Measurements from ENCODE around the gene LIPA.

Gene LIPA

DNA sequence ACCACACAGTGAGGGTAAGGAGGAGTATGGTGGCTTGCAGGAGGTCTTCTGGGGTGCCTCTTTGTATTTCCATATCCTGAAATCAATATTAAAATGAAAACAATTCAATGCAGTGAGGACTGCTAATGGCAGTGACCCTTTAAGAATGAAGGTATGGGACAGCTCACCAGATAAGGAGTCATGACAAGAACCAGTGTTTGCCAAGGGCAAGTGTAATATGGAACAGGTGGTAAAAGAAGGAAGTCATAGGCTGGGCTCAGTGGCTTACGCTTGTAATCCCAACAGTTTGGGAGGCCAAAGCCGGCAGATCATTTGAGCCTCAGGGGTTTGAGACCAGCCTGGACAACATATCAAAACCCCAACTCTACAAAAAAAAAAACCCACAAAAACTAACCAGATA lies 20.0 kb upstream of the LIPA start:
- H3K4me3 ChIP-seq (ENCODE audit: low read depth, low read length): no peak overlapping the region

GRCh38 chr10:89270153-89270483 lies 18.5 kb upstream of the LIPA start:
- Histone ChIP-seq H3K4me1 (ENCODE audit: control insufficient read depth, insufficient read depth, low read length, unreplicated experiment) (peaks cover 17% of the 10 kb centered on the region), H2AFZ (ENCODE audit: low read length, unreplicated experiment) (no peak overlapping the region), H3K4me3 (ENCODE audit: low read depth, low read length) (no peak overlapping the region), H3K36me3 (ENCODE audit: insufficient read depth, low read length) (no peaks in the 10 kb centered on the region), H3K79me2 (ENCODE audit: control insufficient read depth, insufficient read depth, low read length, unreplicated experiment) (no peaks in the 10 kb centered on the region), H3K27me3 (ENCODE audit: insufficient read depth, low read length) (no peaks in the 10 kb centered on the region), H3K27ac (ENCODE audit: low read depth, low read length) (no peak overlapping the region)

More for the DNA sequence above, 20.0 kb upstream of the LIPA start:
- Histone ChIP-seq H3K27me3 (ENCODE audit: insufficient read depth, low read length) (no peaks in the 10 kb centered on the region), H3K27ac (ENCODE audit: low read depth, low read length) (no peak overlapping the region), H3K36me3 (ENCODE audit: insufficient read depth, low read length) (no peaks in the 10 kb centered on the region), H3K79me2 (ENCODE audit: control insufficient read depth, insufficient read depth, low read length, unreplicated experiment) (no peaks in the 10 kb centered on the region), H3K4me1 (ENCODE audit: control insufficient read depth, insufficient read depth, low read length, unreplicated experiment) (peaks cover 29% of the 10 kb centered on the region), H2AFZ (ENCODE audit: low read length, unreplicated experiment) (no peak overlapping the region)

- Histone ChIP-seq H3K36me3 (ENCODE audit: insufficient read depth, low read length) (no peaks in the 10 kb centered on the region), H3K4me1 (ENCODE audit: control insufficient read depth, insufficient read depth, low read length, unreplicated experiment) (peaks cover 12% of the 10 kb centered on the region), H3K79me2 (ENCODE audit: control insufficient read depth, insufficient read depth, low read length, unreplicated experiment) (no peaks in the 10 kb centered on the region)
Measured at GRCh38 chr10:89269433-89270152, 18.0 kb upstream of the LIPA start.

GRCh38 chr10:89266721-89267453 lies 15.3 kb upstream of the LIPA start:
- Histone ChIP-seq H3K27ac (ENCODE audit: low read depth, low read length) (no peak overlapping the region), H3K4me1 (ENCODE audit: control insufficient read depth, insufficient read depth, low read length, unreplicated experiment) (peaks cover 24% of the 10 kb centered on the region), H3K4me3 (ENCODE audit: low read depth, low read length) (no peak overlapping the region)

More at GRCh38 chr10:89269433-89270152, 18.0 kb upstream of the LIPA start:
- no peaks in the 10 kb centered on the region for H3K27me3 ChIP-seq (ENCODE audit: insufficient read depth, low read length)
- H3K27ac ChIP-seq (ENCODE audit: low read depth, low read length): no peak overlapping the region
- H2AFZ ChIP-seq (ENCODE audit: low read length, unreplicated experiment): no peak overlapping the region
- H3K4me3 ChIP-seq (ENCODE audit: low read depth, low read length): no peak overlapping the region

GRCh38 chr10:89263531-89263930 lies 12.0 kb upstream of the LIPA start:
- H3K36me3 ChIP-seq (ENCODE audit: insufficient read depth, low read length): no peaks in the 10 kb centered on the region
- H3K27me3 ChIP-seq (ENCODE audit: insufficient read depth, low read length): no peaks in the 10 kb centered on the region
- peak overlapping the region; percentile 54; the same call in 1 of the 2 replicates for H3K27ac ChIP-seq (ENCODE audit: low read depth, low read length)
- H3K79me2 ChIP-seq (ENCODE audit: control insufficient read depth, insufficient read depth, low read length, unreplicated experiment): no peaks in the 10 kb centered on the region
- H2AFZ ChIP-seq (ENCODE audit: low read length, unreplicated experiment): no peak overlapping the region
- peaks cover 29% of the 10 kb centered on the region for H3K4me1 ChIP-seq (ENCODE audit: control insufficient read depth, insufficient read depth, low read length, unreplicated experiment)
- H3K4me3 ChIP-seq (ENCODE audit: low read depth, low read length): no peak overlapping the region

More at GRCh38 chr10:89266721-89267453, 15.3 kb upstream of the LIPA start:
- H3K79me2 ChIP-seq (ENCODE audit: control insufficient read depth, insufficient read depth, low read length, unreplicated experiment): no peaks in the 10 kb centered on the region
- no peak overlapping the region for H2AFZ ChIP-seq (ENCODE audit: low read length, unreplicated experiment)
- H3K27me3 ChIP-seq (ENCODE audit: insufficient read depth, low read length): no peaks in the 10 kb centered on the region
- no peaks in the 10 kb centered on the region for H3K36me3 ChIP-seq (ENCODE audit: insufficient read depth, low read length)

DNA sequence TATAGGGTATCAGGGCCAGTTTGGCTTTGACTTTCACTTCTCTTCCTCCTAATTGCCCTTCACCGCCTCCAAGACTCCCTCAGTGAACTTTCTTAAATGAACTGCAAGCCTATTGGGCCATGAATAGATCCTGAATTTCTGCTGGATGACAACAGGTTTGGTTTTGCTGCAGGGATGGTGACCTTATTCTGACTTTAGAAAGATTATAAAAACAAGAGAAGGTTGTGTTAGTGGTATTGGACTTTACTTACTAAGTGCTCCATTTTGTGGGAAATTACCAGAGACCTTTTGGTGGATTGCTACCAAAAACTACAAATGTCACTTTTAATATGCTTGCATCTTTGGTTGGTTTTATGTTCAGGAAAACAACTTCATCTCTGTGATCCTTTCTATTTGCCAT lies 11.5 kb upstream of the LIPA start:
- H3K27ac ChIP-seq (ENCODE audit: low read depth, low read length): peak overlapping the region; percentile 54
- H3K4me3 ChIP-seq (ENCODE audit: low read depth, low read length): peak overlapping the region; percentile 2; the same call in 1 of the 2 replicates
- H3K4me1 ChIP-seq (ENCODE audit: control insufficient read depth, insufficient read depth, low read length, unreplicated experiment): peaks cover 29% of the 10 kb centered on the region
- H3K27me3 ChIP-seq (ENCODE audit: insufficient read depth, low read length): no peaks in the 10 kb centered on the region
- no peaks in the 10 kb centered on the region for H3K36me3 ChIP-seq (ENCODE audit: insufficient read depth, low read length)
- H2AFZ ChIP-seq (ENCODE audit: low read length, unreplicated experiment): peak overlapping the region; percentile 47
- no peaks in the 10 kb centered on the region for H3K79me2 ChIP-seq (ENCODE audit: control insufficient read depth, insufficient read depth, low read length, unreplicated experiment)

DNA sequence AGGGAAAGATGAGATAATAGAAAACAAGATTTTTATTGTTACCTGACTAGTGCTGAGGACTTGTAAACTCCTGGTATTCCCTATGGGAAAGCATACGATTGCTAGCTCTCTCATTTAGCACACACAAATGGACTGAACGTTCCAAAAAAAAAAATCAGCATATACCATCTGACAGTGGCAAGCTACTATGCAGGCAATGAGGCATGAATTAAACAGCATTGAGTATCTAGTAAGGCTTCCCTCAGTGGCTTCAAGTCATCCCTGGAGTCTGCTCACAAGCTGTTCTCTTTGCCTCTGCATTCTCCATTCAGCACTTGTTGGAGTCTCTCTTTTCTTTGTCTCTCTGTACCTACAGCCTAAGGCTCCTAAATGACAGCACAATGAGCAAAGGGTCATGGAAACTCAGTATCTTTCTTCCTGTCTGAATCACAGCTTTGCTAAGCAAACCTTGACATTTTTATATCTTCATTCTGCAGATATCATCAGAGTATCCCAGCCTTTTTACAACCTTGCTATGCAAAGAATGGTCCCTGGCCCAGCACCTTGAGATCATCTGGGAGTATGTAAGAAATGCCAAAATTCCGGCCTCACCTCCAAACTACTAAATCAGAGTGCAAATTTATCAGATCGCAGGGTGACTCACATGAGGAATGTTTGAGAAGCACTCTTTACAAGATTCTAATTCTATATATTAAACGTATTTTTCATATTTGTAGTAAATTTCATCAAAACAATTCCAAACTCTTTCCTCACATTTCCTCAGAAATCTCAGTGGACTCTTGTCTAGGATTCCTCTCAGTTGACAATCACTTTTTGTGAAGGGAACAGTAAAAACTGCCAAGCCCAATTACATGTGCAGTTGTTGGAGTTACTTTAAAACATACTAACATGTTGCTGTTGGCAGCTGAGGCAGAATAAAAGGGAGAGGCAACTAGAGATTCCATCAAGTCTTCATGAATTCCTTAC lies 10.8 kb upstream of the LIPA start:
- Histone ChIP-seq H3K27ac (ENCODE audit: low read depth, low read length) (peak overlapping the region; percentile 54), H3K4me3 (ENCODE audit: low read depth, low read length) (peak overlapping the region; percentile 2; the same call in 1 of the 2 replicates), H3K36me3 (ENCODE audit: insufficient read depth, low read length) (no peaks in the 10 kb centered on the region), H3K4me1 (ENCODE audit: control insufficient read depth, insufficient read depth, low read length, unreplicated experiment) (peaks cover 29% of the 10 kb centered on the region), H3K27me3 (ENCODE audit: insufficient read depth, low read length) (no peaks in the 10 kb centered on the region), H3K79me2 (ENCODE audit: control insufficient read depth, insufficient read depth, low read length, unreplicated experiment) (no peaks in the 10 kb centered on the region), H2AFZ (ENCODE audit: low read length, unreplicated experiment) (peak overlapping the region; percentile 47)

DNA sequence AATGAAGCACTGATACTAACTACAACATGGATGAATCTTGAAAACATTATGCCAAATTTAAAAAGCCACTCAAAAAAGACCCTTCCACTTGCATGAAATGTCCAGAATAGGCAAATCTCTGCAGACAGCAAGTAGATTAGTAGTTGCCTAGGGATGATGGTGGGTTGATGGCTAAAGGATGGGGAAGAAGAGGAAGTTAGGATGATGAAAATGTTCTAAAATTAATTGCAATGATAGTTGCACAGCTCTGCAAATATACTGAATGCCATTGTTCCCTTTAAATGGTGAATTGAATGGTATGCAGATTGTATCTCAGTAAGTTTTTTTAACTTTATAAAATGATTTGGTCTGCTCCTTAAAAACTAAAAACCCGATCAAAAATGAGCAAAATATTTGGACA lies 7.3 kb upstream of the LIPA start:
- Histone ChIP-seq H3K27ac (ENCODE audit: low read depth, low read length) (no peak overlapping the region), H2AFZ (ENCODE audit: low read length, unreplicated experiment) (no peak overlapping the region), H3K4me1 (ENCODE audit: control insufficient read depth, insufficient read depth, low read length, unreplicated experiment) (peaks cover 29% of the 10 kb centered on the region), H3K4me3 (ENCODE audit: low read depth, low read length) (no peak overlapping the region), H3K27me3 (ENCODE audit: insufficient read depth, low read length) (no peaks in the 10 kb centered on the region), H3K36me3 (ENCODE audit: insufficient read depth, low read length) (no peaks in the 10 kb centered on the region), H3K79me2 (ENCODE audit: control insufficient read depth, insufficient read depth, low read length, unreplicated experiment) (no peaks in the 10 kb centered on the region)

DNA sequence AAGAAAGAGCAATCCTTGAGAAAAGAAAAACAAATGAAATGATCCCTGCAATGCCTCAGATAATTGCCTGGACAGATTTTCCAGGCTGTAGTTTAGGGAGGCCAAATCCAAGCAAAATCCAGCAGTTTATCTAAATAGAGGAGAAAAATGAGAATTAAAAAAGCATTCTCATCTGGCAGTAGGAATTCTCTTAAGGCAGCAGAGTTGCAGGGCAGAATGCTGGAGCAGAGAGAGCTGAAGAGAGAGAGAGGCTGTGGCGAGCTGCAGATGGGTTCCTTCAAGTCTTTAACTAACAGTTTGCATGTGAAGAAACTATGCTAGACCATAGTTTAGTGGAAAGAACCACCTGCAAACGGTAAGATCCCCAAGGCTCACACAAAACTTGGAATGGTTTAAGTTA lies 6.0 kb upstream of the LIPA start:
- no peak overlapping the region for H3K4me3 ChIP-seq (ENCODE audit: low read depth, low read length)
- peaks cover 21% of the 10 kb centered on the region for H3K4me1 ChIP-seq (ENCODE audit: control insufficient read depth, insufficient read depth, low read length, unreplicated experiment)
- H3K27ac ChIP-seq (ENCODE audit: low read depth, low read length): no peak overlapping the region
- no peaks in the 10 kb centered on the region for H3K27me3 ChIP-seq (ENCODE audit: insufficient read depth, low read length)
- no peaks in the 10 kb centered on the region for H3K36me3 ChIP-seq (ENCODE audit: insufficient read depth, low read length)
- H3K79me2 ChIP-seq (ENCODE audit: control insufficient read depth, insufficient read depth, low read length, unreplicated experiment): no peaks in the 10 kb centered on the region
- no peak overlapping the region for H2AFZ ChIP-seq (ENCODE audit: low read length, unreplicated experiment)

GRCh38 chr10:89256962-89257361 lies 5.4 kb upstream of the LIPA start:
- H3K4me1 ChIP-seq (ENCODE audit: control insufficient read depth, insufficient read depth, low read length, unreplicated experiment): peaks cover 15% of the 10 kb centered on the region
- no peak overlapping the region for H3K4me3 ChIP-seq (ENCODE audit: low read depth, low read length)
- no peaks in the 10 kb centered on the region for H3K27me3 ChIP-seq (ENCODE audit: insufficient read depth, low read length)
- H2AFZ ChIP-seq (ENCODE audit: low read length, unreplicated experiment): no peak overlapping the region
- no peaks in the 10 kb centered on the region for H3K36me3 ChIP-seq (ENCODE audit: insufficient read depth, low read length)
- H3K79me2 ChIP-seq (ENCODE audit: control insufficient read depth, insufficient read depth, low read length, unreplicated experiment): no peaks in the 10 kb centered on the region
- H3K27ac ChIP-seq (ENCODE audit: low read depth, low read length): no peak overlapping the region
